ENCODE results near the gene F2.

The F2 gene

GRCh38 chr11:46692450-46692849 lies 26.6 kb upstream of the F2 start:
- Histone ChIP-seq H3K4me3 (ENCODE audit: low read depth in 1 of 2, low read length in 2 of 2) (no peak overlapping the region), H3K36me3 (ENCODE audit: insufficient read depth, low read length) (peaks cover 48% of the 10 kb centered on the region), H3K27me3 (ENCODE audit: control insufficient read depth in 1 of 2, insufficient read depth in 2 of 2, low read length in 2 of 2) (no peaks in the 10 kb centered on the region), H3K9me3 (ENCODE audit: low read length) (no peaks in the 10 kb centered on the region), H3K4me1 (ENCODE audit: insufficient read depth, low read length) (peaks cover 36% of the 10 kb centered on the region), H3K27ac (ENCODE audit: low read depth, low read length) (no peak overlapping the region), H3K9ac (ENCODE audit: low read length) (no peak overlapping the region)

GRCh38 chr11:46693597-46694012 lies 25.4 kb upstream of the F2 start:
- Histone ChIP-seq H3K9ac (ENCODE audit: low read length) (no peak overlapping the region), H3K9me3 (ENCODE audit: low read length) (no peaks in the 10 kb centered on the region), H3K27ac (ENCODE audit: low read depth, low read length) (no peak overlapping the region), H3K27me3 (ENCODE audit: control insufficient read depth in 1 of 2, insufficient read depth in 2 of 2, low read length in 2 of 2) (no peaks in the 10 kb centered on the region), H3K4me3 (ENCODE audit: low read depth in 1 of 2, low read length in 2 of 2) (no peak overlapping the region), H3K4me1 (ENCODE audit: insufficient read depth, low read length) (peaks cover 39% of the 10 kb centered on the region), H3K36me3 (ENCODE audit: insufficient read depth, low read length) (peaks cover 39% of the 10 kb centered on the region)

GRCh38 chr11:46694072-46694471 lies 24.9 kb upstream of the F2 start:
- H3K9ac ChIP-seq (ENCODE audit: low read length): no peak overlapping the region
- no peak overlapping the region for H3K27ac ChIP-seq (ENCODE audit: low read depth, low read length)
- H3K36me3 ChIP-seq (ENCODE audit: insufficient read depth, low read length): peaks cover 39% of the 10 kb centered on the region
- H3K4me1 ChIP-seq (ENCODE audit: insufficient read depth, low read length): peaks cover 44% of the 10 kb centered on the region
- no peaks in the 10 kb centered on the region for H3K27me3 ChIP-seq (ENCODE audit: control insufficient read depth in 1 of 2, insufficient read depth in 2 of 2, low read length in 2 of 2)
- H3K4me3 ChIP-seq (ENCODE audit: low read depth in 1 of 2, low read length in 2 of 2): no peak overlapping the region
- H3K9me3 ChIP-seq (ENCODE audit: low read length): no peaks in the 10 kb centered on the region

- Histone ChIP-seq H3K27me3 (ENCODE audit: control insufficient read depth in 1 of 2, insufficient read depth in 2 of 2, low read length in 2 of 2) (no peaks in the 10 kb centered on the region), H3K36me3 (ENCODE audit: insufficient read depth, low read length) (peaks cover 39% of the 10 kb centered on the region), H3K9me3 (ENCODE audit: low read length) (no peaks in the 10 kb centered on the region), H3K9ac (ENCODE audit: low read length) (no peak overlapping the region), H3K4me1 (ENCODE audit: insufficient read depth, low read length) (peaks cover 46% of the 10 kb centered on the region), H3K4me3 (ENCODE audit: low read depth in 1 of 2, low read length in 2 of 2) (no peak overlapping the region), H3K27ac (ENCODE audit: low read depth, low read length) (no peak overlapping the region)
Measured at GRCh38 chr11:46694607-46695006, 24.4 kb upstream of the F2 start.

- H3K9me3 ChIP-seq (ENCODE audit: low read length): no peaks in the 10 kb centered on the region
- no peak overlapping the region for H3K9ac ChIP-seq (ENCODE audit: low read length)
- peaks cover 37% of the 10 kb centered on the region for H3K36me3 ChIP-seq (ENCODE audit: insufficient read depth, low read length)
- no peak overlapping the region for H3K4me3 ChIP-seq (ENCODE audit: low read depth in 1 of 2, low read length in 2 of 2)
- peaks cover 46% of the 10 kb centered on the region for H3K4me1 ChIP-seq (ENCODE audit: insufficient read depth, low read length)
- H3K27me3 ChIP-seq (ENCODE audit: control insufficient read depth in 1 of 2, insufficient read depth in 2 of 2, low read length in 2 of 2): no peaks in the 10 kb centered on the region
- H3K27ac ChIP-seq (ENCODE audit: low read depth, low read length): no peak overlapping the region
Measured at GRCh38 chr11:46695345-46696211, 23.4 kb upstream of the F2 start.

GRCh38 chr11:46696212-46696558 lies 22.8 kb upstream of the F2 start:
- peaks cover 31% of the 10 kb centered on the region for H3K36me3 ChIP-seq (ENCODE audit: insufficient read depth, low read length)
- H3K4me1 ChIP-seq (ENCODE audit: insufficient read depth, low read length): peaks cover 46% of the 10 kb centered on the region
- H3K4me3 ChIP-seq (ENCODE audit: low read depth in 1 of 2, low read length in 2 of 2): no peak overlapping the region
- H3K27ac ChIP-seq (ENCODE audit: low read depth, low read length): no peak overlapping the region
- no peaks in the 10 kb centered on the region for H3K9me3 ChIP-seq (ENCODE audit: low read length)
- H3K27me3 ChIP-seq (ENCODE audit: control insufficient read depth in 1 of 2, insufficient read depth in 2 of 2, low read length in 2 of 2): no peaks in the 10 kb centered on the region
- H3K9ac ChIP-seq (ENCODE audit: low read length): no peak overlapping the region

GRCh38 chr11:46697303-46697702 lies 21.7 kb upstream of the F2 start:
- Histone ChIP-seq H3K9me3 (ENCODE audit: low read length) (no peaks in the 10 kb centered on the region), H3K36me3 (ENCODE audit: insufficient read depth, low read length) (peaks cover 38% of the 10 kb centered on the region), H3K4me1 (ENCODE audit: insufficient read depth, low read length) (peaks cover 55% of the 10 kb centered on the region), H3K9ac (ENCODE audit: low read length) (peak overlapping the region; percentile 15), H3K27me3 (ENCODE audit: control insufficient read depth in 1 of 2, insufficient read depth in 2 of 2, low read length in 2 of 2) (no peaks in the 10 kb centered on the region), H3K4me3 (ENCODE audit: low read depth in 1 of 2, low read length in 2 of 2) (no peak overlapping the region), H3K27ac (ENCODE audit: low read depth, low read length) (no peak overlapping the region)

GRCh38 chr11:46697723-46698122 lies 21.3 kb upstream of the F2 start:
- Histone ChIP-seq H3K27ac (ENCODE audit: low read depth, low read length) (no peak overlapping the region), H3K36me3 (ENCODE audit: insufficient read depth, low read length) (peaks cover 42% of the 10 kb centered on the region), H3K9me3 (ENCODE audit: low read length) (no peaks in the 10 kb centered on the region), H3K4me3 (ENCODE audit: low read depth in 1 of 2, low read length in 2 of 2) (no peak overlapping the region), H3K9ac (ENCODE audit: low read length) (peak overlapping the region; percentile 15), H3K4me1 (ENCODE audit: insufficient read depth, low read length) (peaks cover 59% of the 10 kb centered on the region), H3K27me3 (ENCODE audit: control insufficient read depth in 1 of 2, insufficient read depth in 2 of 2, low read length in 2 of 2) (no peaks in the 10 kb centered on the region)

GRCh38 chr11:46698597-46698996 lies 20.4 kb upstream of the F2 start:
- H3K27ac ChIP-seq (ENCODE audit: low read depth, low read length): no peak overlapping the region
- H3K36me3 ChIP-seq (ENCODE audit: insufficient read depth, low read length): peaks cover 42% of the 10 kb centered on the region
- peaks cover 61% of the 10 kb centered on the region for H3K4me1 ChIP-seq (ENCODE audit: insufficient read depth, low read length)

GRCh38 chr11:46700241-46701077 lies 18.6 kb upstream of the F2 start, which contains the start of the genes ARHGAP1 and ZNF408:
Gene ARHGAP1, minus strand, starts transcription at chr11:46700619. Its CDS starts 4,512 bp downstream, at chr11:46696107.
Gene ZNF408, plus strand, starts transcription at chr11:46701031. Its CDS starts 17 bp downstream, at chr11:46701048.
- peak within 1 kb of the TSS; percentile 98 to 99 for H3K4me3 ChIP-seq (ENCODE audit: low read depth in 1 of 2, low read length in 2 of 2)
- H3K36me3 ChIP-seq (ENCODE audit: insufficient read depth, low read length): peaks cover 38% of the 10 kb centered on the region
- peaks cover 53% of the 10 kb centered on the region for H3K4me1 ChIP-seq (ENCODE audit: insufficient read depth, low read length)
- H3K27me3 ChIP-seq (ENCODE audit: control insufficient read depth in 1 of 2, insufficient read depth in 2 of 2, low read length in 2 of 2): no peaks in the 10 kb centered on the region
- H3K9ac ChIP-seq (ENCODE audit: low read length): peak within 1 kb of the TSS; percentile 57
- peak within 1 kb of the TSS; percentile 85 for H3K27ac ChIP-seq (ENCODE audit: low read depth, low read length)
- no peaks in the 10 kb centered on the region for H3K9me3 ChIP-seq (ENCODE audit: low read length)

More at GRCh38 chr11:46698597-46698996, 20.4 kb upstream of the F2 start:
- H3K9me3 ChIP-seq (ENCODE audit: low read length): no peaks in the 10 kb centered on the region
- no peak overlapping the region for H3K9ac ChIP-seq (ENCODE audit: low read length)
- no peaks in the 10 kb centered on the region for H3K27me3 ChIP-seq (ENCODE audit: control insufficient read depth in 1 of 2, insufficient read depth in 2 of 2, low read length in 2 of 2)
- H3K4me3 ChIP-seq (ENCODE audit: low read depth in 1 of 2, low read length in 2 of 2): no peak overlapping the region

- H3K9ac ChIP-seq (ENCODE audit: low read length): peak overlapping the region; percentile 57
- peaks cover 39% of the 10 kb centered on the region for H3K36me3 ChIP-seq (ENCODE audit: insufficient read depth, low read length)
- no peaks in the 10 kb centered on the region for H3K27me3 ChIP-seq (ENCODE audit: control insufficient read depth in 1 of 2, insufficient read depth in 2 of 2, low read length in 2 of 2)
- H3K9me3 ChIP-seq (ENCODE audit: low read length): no peaks in the 10 kb centered on the region
- H3K27ac ChIP-seq (ENCODE audit: low read depth, low read length): peak overlapping the region; percentile 85
- peak overlapping the region; percentile 98 to 99 for H3K4me3 ChIP-seq (ENCODE audit: low read depth in 1 of 2, low read length in 2 of 2)
- peaks cover 46% of the 10 kb centered on the region for H3K4me1 ChIP-seq (ENCODE audit: insufficient read depth, low read length)
Measured at GRCh38 chr11:46701078-46701654, 17.8 kb upstream of the F2 start.
